Measurements from ENCODE around the gene FMN1. TPM values are rescaled to one million over a fixed set of nuclear protein-coding genes. Genes with fewer than 3 reads are reported as not detected.

The FMN1 gene
- total RNA-seq, 2 experiments from 2014 or later, result not detected

DNA sequence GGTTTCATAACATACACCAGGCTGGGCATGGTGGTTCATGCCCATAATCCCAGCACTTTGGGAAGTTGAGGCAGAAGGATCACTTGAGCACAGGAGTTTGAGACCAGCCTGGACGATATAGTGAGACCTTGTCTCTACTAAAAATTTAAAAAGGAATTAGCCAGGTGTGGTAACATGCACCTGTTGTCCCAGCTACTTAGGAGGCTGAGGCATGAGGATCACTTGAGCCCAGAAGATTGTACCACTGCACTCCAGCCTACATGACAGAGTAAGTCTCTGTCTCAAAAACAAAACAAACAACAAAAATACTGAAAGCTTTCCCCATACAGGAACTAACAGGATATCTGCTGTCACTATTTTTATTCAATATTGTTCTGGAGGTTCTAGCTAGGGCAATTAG is 455.8 kb downstream of the FMN1 start:
- CTCF ChIA-PET, result no interaction called here
- Mint-ChIP-seq H3K36me3 (no peaks in the 10 kb centered on the region), H3K27ac (no peak overlapping the region), H3K4me1 (no peaks in the 10 kb centered on the region), H3K9me3 (ENCODE audit: low read depth) (no peaks in the 10 kb centered on the region), H3K27me3 (peaks cover 61% of the 10 kb centered on the region), H3K4me3 (no peak overlapping the region)
- DNase-seq (no peak), ATAC-seq (no peak)

DNA sequence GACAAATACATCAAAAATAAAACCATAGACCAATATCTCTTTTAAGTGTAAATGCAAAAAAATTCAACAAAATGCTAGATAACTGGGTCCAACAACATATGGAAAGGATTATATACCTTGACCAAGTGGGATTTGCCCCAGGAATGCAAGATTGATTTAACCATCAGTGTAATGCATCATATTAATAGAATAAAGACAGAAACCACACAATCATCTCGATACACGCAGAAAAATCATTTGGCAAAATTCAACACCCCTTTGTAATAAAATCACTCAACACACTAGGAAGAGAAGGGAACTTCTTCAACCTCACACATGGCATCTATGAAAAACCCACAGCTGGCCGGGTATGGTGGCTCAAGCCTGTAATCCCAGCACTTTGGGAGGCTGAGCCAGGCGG is 457.2 kb downstream of the FMN1 start:
- CTCF ChIA-PET, result interaction anchor here (0.6 kb wide), 1 partner anchor 11 kb away, joined by 4 read pairs; no protein-coding TSS in a partner anchor
- no peaks in the 10 kb centered on the region for H3K36me3 Mint-ChIP-seq
- DNase-seq (no peak), ATAC-seq (no peak)
- peaks cover 62% of the 10 kb centered on the region for H3K27me3 Mint-ChIP-seq
- no peaks in the 10 kb centered on the region for H3K4me1 Mint-ChIP-seq
- no peak overlapping the region for H3K27ac Mint-ChIP-seq
- no peak overlapping the region for H3K4me3 Mint-ChIP-seq
- H3K9me3 Mint-ChIP-seq (ENCODE audit: low read depth), result no peaks in the 10 kb centered on the region

DNA sequence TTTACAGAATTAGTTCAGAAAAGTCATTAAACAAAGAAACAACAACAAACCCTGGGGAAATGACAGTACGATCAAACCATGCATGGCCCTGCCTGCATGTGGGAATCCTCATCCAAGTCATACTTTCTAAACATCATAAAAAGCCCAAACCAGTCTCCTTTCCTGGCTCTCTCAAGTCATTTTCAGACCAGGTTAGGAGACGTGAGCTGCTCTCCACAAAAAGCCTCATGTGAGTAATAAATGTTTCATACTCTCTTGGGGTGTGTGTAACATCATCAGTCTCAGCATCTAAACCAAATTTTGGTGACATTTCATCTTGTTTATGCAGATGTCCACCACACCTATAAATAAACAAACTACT is 457.8 kb downstream of the FMN1 start:
- no peak for DNase-seq
- H3K4me3 Mint-ChIP-seq, result no peak overlapping the region
- H3K27me3 Mint-ChIP-seq, result peaks cover 62% of the 10 kb centered on the region
- no peak overlapping the region for H3K27ac Mint-ChIP-seq
- no peaks in the 10 kb centered on the region for H3K4me1 Mint-ChIP-seq
- no peaks in the 10 kb centered on the region for H3K9me3 Mint-ChIP-seq (ENCODE audit: low read depth)
- CTCF ChIA-PET, result interaction anchor here (0.6 kb wide), 1 partner anchor 10 kb away, joined by 4 read pairs; no protein-coding TSS in a partner anchor
- ATAC-seq, result no peak
- no peaks in the 10 kb centered on the region for H3K36me3 Mint-ChIP-seq

- CTCF ChIA-PET, result no interaction called here
- peaks cover 66% of the 10 kb centered on the region for H3K27me3 Mint-ChIP-seq
- no peak for ATAC-seq
Measured at GRCh38 chr15:32735989-32736700, 458.4 kb downstream of the FMN1 start.

DNA sequence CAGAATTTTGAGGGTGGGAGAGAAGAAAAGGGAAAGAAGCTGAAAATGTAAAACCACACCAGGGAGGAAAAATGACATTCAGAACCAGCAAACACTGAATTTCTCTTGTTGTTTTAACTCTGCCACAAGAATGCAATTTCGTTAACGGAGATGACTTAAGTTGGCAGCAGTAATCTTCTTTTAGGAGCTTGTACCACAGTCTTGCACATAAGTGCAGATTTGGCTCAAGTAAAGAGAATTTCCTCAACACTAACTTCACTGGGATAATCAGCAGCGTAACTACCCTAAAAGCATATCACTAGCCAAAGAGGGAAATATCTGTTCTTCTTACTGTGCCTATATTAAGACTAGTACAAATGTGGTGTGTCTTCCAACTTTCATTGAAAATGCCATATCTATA is 461.2 kb downstream of the FMN1 start:
- ATAC-seq (no peak), DNase-seq (no peak)
- H3K27ac Mint-ChIP-seq, result no peak overlapping the region
- peaks cover 59% of the 10 kb centered on the region for H3K27me3 Mint-ChIP-seq
- no peak overlapping the region for H3K4me3 Mint-ChIP-seq
- H3K4me1 Mint-ChIP-seq, result no peaks in the 10 kb centered on the region
- CTCF ChIA-PET, result no interaction called here
- no peaks in the 10 kb centered on the region for H3K36me3 Mint-ChIP-seq
- H3K9me3 Mint-ChIP-seq (ENCODE audit: low read depth), result no peaks in the 10 kb centered on the region

More at GRCh38 chr15:32735989-32736700, 458.4 kb downstream of the FMN1 start:
- no peak overlapping the region for H3K4me3 Mint-ChIP-seq
- H3K9me3 Mint-ChIP-seq (ENCODE audit: low read depth), result no peaks in the 10 kb centered on the region
- no peaks in the 10 kb centered on the region for H3K36me3 Mint-ChIP-seq
- H3K4me1 Mint-ChIP-seq, result no peaks in the 10 kb centered on the region
- no peak for DNase-seq
- H3K27ac Mint-ChIP-seq, result no peak overlapping the region

- H3K36me3 Mint-ChIP-seq, result no peaks in the 10 kb centered on the region
- DNase-seq (no peak), ATAC-seq (no peak)
- no peak overlapping the region for H3K27ac Mint-ChIP-seq
- peaks cover 62% of the 10 kb centered on the region for H3K27me3 Mint-ChIP-seq
- no peak overlapping the region for H3K4me3 Mint-ChIP-seq
- CTCF ChIA-PET, result no interaction called here
- no peaks in the 10 kb centered on the region for H3K4me1 Mint-ChIP-seq
- no peaks in the 10 kb centered on the region for H3K9me3 Mint-ChIP-seq (ENCODE audit: low read depth)
Measured at GRCh38 chr15:32732574-32733157, 461.8 kb downstream of the FMN1 start.

- no peak for ATAC-seq
- Mint-ChIP-seq H3K27me3 (peaks cover 64% of the 10 kb centered on the region), H3K9me3 (ENCODE audit: low read depth) (no peaks in the 10 kb centered on the region)
Measured at GRCh38 chr15:32730677-32731654, 463.5 kb downstream of the FMN1 start.

GRCh38 chr15:32729700-32730395 is 464.7 kb downstream of the FMN1 start:
- Mint-ChIP-seq H3K4me3 (no peak overlapping the region), H3K27me3 (peaks cover 67% of the 10 kb centered on the region), H3K27ac (no peak overlapping the region), H3K36me3 (peaks cover 1% of the 10 kb centered on the region), H3K9me3 (ENCODE audit: low read depth) (no peaks in the 10 kb centered on the region), H3K4me1 (peaks cover under 1% of the 10 kb centered on the region)
- CTCF ChIA-PET, result no interaction called here
- no peak for DNase-seq
- ATAC-seq, result no peak

More at GRCh38 chr15:32730677-32731654, 463.5 kb downstream of the FMN1 start:
- no peaks in the 10 kb centered on the region for H3K36me3 Mint-ChIP-seq
- CTCF ChIA-PET, result no interaction called here
- no peak overlapping the region for H3K4me3 Mint-ChIP-seq
- no peak for DNase-seq
- H3K4me1 Mint-ChIP-seq, result no peaks in the 10 kb centered on the region
- no peak overlapping the region for H3K27ac Mint-ChIP-seq

GRCh38 chr15:32723171-32723948 is 471.2 kb downstream of the FMN1 start:
- CTCF ChIA-PET, result no interaction called here
- Mint-ChIP-seq H3K9me3 (ENCODE audit: low read depth) (no peaks in the 10 kb centered on the region), H3K27me3 (peaks cover 74% of the 10 kb centered on the region), H3K27ac (peak overlapping the region; percentile 34), H3K4me1 (peaks cover 29% of the 10 kb centered on the region), H3K4me3 (no peak overlapping the region), H3K36me3 (peaks cover 1% of the 10 kb centered on the region)
- DNase-seq, result peak; percentile 67
- peak; percentile 96 for ATAC-seq

DNA sequence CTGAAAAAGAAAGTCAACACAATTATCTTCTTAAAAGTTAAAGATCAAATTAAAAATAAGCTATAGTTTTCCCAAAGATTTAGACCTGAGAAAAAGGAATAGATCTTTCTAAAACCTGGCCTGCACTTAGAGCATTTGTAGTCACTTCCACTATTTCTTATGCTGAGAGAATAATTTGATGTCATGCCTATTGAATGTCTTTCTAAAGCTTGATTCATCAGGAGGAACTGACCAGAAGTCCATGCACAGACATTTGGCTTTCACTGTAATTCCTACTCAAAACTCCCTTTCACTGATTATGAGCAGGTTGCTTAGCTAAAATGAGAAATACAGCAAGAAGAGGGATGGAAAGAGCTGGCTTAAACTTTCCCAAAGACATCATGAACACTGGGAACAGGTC is 472.4 kb downstream of the FMN1 start:
- no peak for ATAC-seq
- CTCF ChIA-PET, result no interaction called here
- Mint-ChIP-seq H3K36me3 (peaks cover 1% of the 10 kb centered on the region), H3K9me3 (ENCODE audit: low read depth) (no peaks in the 10 kb centered on the region), H3K4me1 (peaks cover 33% of the 10 kb centered on the region), H3K27ac (no peak overlapping the region), H3K27me3 (peaks cover 72% of the 10 kb centered on the region), H3K4me3 (no peak overlapping the region)
- no peak for DNase-seq

GRCh38 chr15:32721596-32721995 is 472.9 kb downstream of the FMN1 start:
- Mint-ChIP-seq H3K4me1 (peaks cover 38% of the 10 kb centered on the region), H3K36me3 (peaks cover 1% of the 10 kb centered on the region), H3K27me3 (peaks cover 74% of the 10 kb centered on the region), H3K9me3 (ENCODE audit: low read depth) (no peaks in the 10 kb centered on the region), H3K27ac (no peak overlapping the region), H3K4me3 (no peak overlapping the region)
- no peak for ATAC-seq
- CTCF ChIA-PET, result no interaction called here
- DNase-seq, result no peak

DNA sequence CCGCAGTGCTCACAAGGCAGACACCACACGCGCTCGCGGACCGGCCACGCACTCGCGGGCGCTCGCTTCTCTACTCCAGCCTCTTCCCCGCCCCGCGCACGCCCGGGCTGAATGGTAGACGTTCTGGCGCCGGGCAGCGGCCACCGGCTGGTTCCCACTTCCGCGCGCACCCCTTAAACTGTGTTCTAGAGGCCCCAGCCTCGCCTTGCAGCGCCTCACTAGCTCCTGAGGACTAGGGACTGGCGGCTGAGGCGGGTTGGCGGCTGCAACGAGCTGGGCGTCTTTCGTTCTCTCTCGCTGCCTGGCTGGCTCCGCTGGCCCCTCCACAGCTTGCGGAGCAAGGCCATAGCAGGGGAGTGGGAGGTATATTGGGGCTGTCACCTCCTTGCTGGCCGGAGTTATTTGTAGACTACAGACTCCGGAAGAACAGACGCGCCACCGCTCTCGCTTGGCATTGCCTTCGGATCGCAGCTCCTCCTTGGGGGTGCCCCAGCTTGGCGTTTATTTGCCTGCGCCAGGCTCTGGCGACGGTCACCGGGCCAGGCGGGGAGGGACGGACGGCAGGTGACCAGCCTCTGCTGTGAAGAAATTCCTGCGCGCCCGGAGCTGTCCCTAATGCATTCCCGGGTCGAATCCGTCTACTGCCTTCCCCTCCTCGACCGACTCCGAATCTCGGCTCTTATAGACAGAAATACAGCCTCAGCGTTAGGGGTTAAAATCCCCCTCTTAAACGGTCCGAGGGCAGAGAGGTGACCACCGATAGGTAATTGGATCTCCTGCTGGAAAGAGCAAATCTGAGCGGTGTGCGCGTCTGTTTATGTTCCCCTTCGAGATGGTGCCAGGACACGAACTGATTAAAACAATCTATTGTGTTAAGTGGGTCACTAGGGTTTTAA is 475.4 kb downstream of the FMN1 start:
- DNase-seq (peak; percentile 43), ATAC-seq (no peak)
- H3K9me3 Mint-ChIP-seq (ENCODE audit: low read depth), result no peaks in the 10 kb centered on the region
- H3K27ac Mint-ChIP-seq, result no peak overlapping the region
- H3K4me3 Mint-ChIP-seq, result peak overlapping the region; percentile 46
- H3K4me1 Mint-ChIP-seq, result peaks cover 38% of the 10 kb centered on the region
- no peaks in the 10 kb centered on the region for H3K36me3 Mint-ChIP-seq
- CTCF ChIA-PET, result no interaction called here
- H3K27me3 Mint-ChIP-seq, result peaks cover 76% of the 10 kb centered on the region

Data from activated CD8-positive, alpha-beta memory T cell treated with anti-CD3 and anti-CD28 coated beads, Interleukin-2, amount 10 ng/mL, durations not matched to agents 7 days and 5 days (primary cell).